ENCODE measurements around the gene DPY19L1.
"Not testable (repeated sequence)": the region's sequence is repeated elsewhere in the genome, so short reads cannot be mapped to it uniquely, and the experiment has no call there.

DPY19L1 gene

DNA sequence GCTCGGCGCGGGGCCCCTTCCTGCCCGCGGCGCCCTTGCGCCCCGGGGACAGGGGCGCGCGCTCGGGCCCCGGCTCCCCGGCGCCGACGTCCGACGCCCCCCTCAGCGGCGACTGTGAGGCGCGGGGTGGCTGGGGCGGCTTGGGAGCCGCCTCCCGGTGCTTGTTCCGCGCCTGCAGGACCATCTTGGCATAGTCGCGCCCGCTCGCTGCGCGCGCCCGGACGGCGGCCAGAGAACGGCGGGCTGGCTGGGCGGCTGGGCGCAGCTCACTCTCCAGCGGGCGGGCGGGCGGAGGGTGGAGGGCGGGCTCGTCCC is at the start of gene DPY19L1:
Gene DPY19L1, minus strand, starts transcription at position 275 of the 315 bp plus-strand sequence. Its CDS starts 91 bp downstream, at position 184.
- DNase-seq (ENCODE audit: low read depth), result no peak
- peak within 1 kb of the TSS; percentile 53 for H3K4me3 ChIP-seq (ENCODE audit: low read depth, low read length)
- TF ChIP-seq, protein P1, sequence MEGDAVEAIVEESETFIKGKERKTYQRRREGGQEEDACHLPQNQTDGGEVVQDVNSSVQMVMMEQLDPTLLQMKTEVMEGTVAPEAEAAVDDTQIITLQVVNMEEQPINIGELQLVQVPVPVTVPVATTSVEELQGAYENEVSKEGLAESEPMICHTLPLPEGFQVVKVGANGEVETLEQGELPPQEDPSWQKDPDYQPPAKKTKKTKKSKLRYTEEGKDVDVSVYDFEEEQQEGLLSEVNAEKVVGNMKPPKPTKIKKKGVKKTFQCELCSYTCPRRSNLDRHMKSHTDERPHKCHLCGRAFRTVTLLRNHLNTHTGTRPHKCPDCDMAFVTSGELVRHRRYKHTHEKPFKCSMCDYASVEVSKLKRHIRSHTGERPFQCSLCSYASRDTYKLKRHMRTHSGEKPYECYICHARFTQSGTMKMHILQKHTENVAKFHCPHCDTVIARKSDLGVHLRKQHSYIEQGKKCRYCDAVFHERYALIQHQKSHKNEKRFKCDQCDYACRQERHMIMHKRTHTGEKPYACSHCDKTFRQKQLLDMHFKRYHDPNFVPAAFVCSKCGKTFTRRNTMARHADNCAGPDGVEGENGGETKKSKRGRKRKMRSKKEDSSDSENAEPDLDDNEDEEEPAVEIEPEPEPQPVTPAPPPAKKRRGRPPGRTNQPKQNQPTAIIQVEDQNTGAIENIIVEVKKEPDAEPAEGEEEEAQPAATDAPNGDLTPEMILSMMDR (IDR thresholded peaks at IDR 0.05; ENCODE audit: control insufficient read depth, extremely low read depth, insufficient read depth), result no peak

DNA sequence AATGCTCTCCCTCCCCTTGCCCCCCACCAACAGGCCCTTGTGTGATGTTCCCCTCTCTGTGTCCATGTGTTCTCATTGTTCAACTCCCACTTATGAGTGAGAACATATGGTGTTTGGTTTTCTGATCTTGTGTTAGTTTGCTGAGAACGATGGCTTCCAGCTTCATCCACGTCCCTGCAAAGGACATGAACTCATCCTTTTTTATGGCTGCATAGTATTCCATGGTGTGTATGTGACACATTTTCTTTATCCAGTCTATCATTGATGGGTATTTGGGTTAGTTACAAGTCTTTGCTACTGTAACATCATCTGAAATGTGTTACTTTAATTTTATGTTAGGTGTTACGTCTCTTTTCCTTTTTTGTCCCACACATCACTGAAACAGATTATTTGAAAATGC is 42.2 kb upstream of the DPY19L1 start:
- not testable (repeated sequence) for H3K4me3 ChIP-seq (ENCODE audit: low read depth, low read length); DNase-seq (ENCODE audit: low read depth)

DNA sequence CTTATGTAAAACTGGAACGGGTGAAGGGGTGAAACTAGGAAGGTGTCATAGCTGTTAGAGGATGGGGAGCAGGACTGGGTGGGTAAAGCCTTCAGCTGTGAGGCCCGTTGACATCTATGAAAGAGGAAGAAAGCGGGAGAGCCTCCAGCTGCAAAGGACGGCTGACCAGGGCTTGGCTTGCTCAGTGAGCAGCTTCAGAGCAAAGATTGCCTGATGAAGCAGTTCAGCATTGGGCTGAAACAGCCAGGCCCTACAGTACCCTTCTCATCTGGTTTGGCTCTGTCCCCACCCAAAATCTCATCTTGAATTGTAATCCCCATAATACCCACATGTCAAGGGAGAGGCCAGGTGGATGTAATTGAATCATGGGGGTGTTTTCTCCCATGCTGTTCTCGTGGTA is 36.7 kb upstream of the DPY19L1 start:
- H3K4me3 ChIP-seq (ENCODE audit: low read depth, low read length); DNase-seq (ENCODE audit: low read depth): not testable (repeated sequence)

DNA sequence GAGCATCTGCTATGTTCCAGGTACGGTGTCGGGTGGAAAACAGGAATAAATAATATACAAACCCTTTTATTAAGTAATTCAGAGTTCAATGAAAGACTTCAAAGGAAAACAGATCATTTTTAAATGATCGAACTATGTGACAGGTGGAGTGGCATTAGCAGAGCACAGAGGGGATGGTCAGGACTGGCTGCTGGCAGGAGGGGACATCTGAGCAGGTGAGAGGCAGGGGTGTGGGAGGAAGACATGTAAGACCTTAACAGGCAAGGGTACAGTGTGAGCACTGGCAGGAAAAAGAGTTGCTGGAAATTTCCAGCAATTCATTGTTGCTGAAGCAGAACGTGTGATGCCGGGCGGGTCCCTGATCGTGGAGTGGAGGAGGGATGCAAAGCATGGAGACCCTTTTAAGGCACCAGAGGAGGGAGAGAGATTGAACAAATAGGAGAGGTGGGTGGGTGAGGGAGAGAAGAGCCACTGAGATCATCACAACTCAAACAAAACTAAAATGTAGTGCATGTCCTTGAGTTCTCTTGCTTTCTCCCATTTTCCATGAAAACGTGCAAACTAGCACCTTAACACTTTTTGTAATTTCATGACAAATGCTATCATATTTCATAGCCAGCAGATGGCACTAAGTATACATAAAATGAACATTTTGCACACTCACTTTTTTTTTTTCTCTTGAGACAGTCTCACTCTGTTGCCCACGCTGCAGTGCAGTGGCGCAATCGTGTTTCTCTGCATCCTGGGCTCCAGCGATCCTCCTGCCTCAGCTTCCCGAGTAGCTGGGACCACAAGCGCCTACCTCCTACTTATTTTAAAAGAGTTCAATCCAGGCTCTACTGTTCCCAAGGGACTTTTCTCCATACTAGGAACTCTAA is 35.9 kb upstream of the DPY19L1 start:
- not testable (repeated sequence) for DNase-seq (ENCODE audit: low read depth); H3K4me3 ChIP-seq (ENCODE audit: low read depth, low read length)

DNA sequence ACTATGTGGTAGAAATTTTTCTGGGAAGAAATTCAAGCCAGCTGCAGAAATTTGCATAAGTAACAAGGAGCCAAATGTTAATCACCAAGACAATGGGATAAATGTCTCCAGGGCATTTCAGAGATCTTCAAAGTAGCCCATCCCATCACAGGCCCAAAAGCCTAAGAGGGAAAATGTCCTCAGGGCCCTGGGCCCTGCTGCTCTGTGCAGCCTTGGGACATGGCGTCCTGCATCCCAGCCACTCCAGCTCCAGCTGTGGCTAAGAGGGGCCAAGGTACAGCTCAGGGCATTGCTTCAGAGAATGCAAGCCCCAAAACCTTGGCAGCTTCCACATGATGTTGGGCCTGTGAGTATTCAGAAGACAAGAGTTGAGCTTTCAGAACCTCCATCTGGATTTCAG is 31.8 kb upstream of the DPY19L1 start:
- not testable (repeated sequence) for DNase-seq (ENCODE audit: low read depth); H3K4me3 ChIP-seq (ENCODE audit: low read depth, low read length)

DNA sequence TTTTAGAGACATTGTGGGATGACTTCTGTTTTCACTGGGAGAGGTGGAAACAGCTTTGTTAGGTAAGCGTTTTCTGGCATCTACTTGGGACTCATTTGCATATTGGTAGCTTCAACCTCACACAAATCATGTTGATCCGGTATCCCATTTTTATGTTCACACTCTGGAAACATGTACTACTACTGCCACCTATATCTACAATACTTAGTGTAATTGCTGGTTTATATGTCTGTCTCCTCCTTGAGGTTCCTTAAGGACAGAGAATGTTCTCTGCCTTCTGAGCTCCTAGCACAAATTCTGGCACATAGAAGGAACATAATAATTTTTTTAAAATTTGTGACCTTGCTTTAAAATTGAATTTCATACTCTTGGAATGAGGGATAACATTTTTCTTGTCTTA is 28.1 kb upstream of the DPY19L1 start:
- not testable (repeated sequence) for H3K4me3 ChIP-seq (ENCODE audit: low read depth, low read length); DNase-seq (ENCODE audit: low read depth)

DNA sequence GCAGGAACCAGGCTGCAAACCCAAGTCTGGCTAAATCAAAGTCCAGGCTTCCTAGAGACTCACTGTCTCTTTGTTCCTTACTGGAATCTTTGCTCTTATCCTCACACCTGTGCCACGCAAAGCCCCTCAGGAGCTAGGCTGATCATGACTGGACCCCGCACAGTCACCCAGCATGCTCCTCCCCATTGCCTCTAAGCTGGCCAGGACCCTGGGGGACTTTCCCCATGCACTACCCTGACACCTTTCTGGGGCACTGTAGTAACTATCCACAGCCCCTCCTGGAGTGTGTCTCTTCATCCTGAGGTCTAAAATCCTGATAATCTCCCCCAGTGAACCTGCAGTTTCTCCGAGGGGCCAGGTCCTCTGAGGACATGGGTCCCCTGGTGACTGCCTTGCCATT is 21.3 kb upstream of the DPY19L1 start:
- DNase-seq (ENCODE audit: low read depth); H3K4me3 ChIP-seq (ENCODE audit: low read depth, low read length): not testable (repeated sequence)

DNA sequence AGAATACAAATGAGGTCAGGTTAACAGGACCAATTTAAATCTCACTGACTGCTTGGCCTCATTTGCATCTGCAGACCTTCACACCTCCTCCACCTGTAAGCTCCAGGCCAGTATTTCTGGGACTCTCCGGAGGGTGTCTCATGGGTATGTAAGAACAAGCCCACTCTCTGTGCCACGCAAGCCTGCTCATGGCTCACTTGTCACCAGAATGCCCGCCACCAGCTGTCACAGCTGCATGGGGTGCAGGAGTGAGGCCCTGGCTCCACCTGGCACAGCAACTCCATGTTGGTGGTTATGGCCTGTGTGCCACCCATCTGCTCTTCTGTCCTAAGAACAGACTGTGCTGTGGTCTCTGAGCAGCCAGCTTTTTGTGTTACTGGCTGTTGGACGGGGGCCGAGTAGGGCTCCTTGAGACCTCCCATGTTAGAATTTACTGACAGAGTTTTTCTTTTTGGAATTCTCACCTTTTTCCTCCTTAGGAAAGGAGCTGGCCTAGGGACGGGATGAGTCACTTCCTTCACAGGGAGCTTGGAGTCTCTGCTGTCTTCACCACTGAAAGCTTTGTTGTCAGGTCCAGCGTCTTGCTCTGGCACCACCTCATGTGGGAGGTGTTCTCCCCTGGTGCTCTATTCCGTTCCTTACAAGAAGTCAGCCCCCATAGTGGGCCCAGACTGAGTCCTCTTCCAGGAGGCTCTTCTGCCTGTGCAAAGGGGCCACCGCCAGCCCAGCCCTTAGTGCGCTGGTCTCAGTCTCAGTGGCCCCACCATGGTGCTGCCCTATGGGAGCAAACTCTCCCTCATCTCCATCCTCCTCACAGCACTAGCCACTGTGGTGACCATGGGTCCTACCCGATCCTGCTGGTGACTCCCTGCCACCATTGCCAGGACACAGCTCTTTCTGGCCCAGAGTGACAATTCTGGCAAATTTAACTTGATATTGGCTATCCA is 20.5 kb upstream of the DPY19L1 start:
- not testable (repeated sequence) for DNase-seq (ENCODE audit: low read depth); H3K4me3 ChIP-seq (ENCODE audit: low read depth, low read length)

DNA sequence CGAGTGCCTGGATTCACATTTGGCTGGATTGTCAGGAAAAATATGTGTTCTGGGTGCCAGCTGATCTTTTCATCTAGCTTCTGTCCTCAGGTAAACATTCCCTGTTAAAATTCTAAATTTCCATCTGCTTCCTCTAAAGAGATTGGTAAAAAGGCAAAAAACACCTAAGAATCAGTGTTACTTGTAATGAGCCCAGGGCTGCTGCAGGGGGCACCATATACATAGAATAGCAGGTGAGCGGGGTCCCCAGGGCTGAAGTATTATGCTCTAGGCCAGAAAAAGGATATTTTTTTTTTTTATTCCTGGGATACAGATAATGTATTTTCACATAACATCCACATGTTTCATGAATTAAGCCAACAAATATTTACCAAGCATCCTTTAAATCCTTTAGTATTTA is 18.4 kb upstream of the DPY19L1 start:
- H3K4me3 ChIP-seq (ENCODE audit: low read depth, low read length); DNase-seq (ENCODE audit: low read depth): not testable (repeated sequence)

DNA sequence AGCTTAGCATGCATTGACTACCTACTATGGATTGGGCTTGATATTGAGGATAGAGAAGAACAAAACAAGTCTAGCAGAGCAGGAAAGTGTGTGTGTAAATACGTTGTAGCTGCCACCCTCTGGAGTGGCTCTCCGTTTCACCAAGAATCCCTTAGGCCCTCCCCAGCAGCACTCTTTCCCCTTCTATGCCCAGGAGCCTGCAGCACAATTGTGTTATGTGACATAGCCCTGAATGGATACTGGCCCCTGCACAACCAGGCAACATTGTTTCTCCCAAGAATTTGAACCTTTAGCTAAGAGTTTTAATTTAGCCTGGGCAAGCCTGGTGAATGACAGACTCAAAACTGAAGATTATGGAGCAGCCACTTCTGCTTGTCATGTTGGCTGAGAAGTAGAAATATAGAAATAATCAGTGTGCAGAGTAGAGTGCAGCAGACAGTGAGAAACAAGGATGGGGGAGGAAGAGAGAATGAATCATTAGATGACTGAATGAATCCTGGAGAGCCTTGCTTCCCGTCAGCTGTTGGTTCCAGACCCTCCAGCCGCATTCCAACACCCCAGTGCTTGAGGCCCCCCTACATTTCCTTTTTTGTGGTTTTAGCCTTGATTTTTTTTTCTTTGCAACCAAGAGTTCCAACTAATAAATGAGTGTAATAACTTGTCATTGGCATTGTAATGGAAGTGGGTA is 16.3 kb upstream of the DPY19L1 start:
- not testable (repeated sequence) for H3K4me3 ChIP-seq (ENCODE audit: low read depth, low read length); DNase-seq (ENCODE audit: low read depth)

DNA sequence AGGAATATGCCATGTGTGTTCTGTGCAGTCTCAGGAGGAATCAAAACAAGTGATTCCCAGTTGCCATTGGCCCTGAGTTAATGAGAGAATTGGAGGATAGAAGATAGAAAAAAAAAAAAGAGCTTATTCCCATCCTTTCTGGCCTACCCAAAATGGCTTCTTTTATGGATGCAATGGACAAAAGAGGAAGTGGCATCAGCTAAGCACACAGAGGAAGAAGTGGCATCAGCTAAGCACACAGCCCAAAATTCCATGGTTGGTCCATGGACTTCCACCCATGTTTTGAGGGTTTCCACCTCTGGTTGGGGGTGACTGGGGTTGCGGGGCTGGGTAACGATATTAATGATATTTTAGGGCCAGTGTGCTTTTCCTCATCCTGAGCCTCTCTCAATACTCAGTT is 11.1 kb upstream of the DPY19L1 start:
- not testable (repeated sequence) for H3K4me3 ChIP-seq (ENCODE audit: low read depth, low read length); DNase-seq (ENCODE audit: low read depth)

DNA sequence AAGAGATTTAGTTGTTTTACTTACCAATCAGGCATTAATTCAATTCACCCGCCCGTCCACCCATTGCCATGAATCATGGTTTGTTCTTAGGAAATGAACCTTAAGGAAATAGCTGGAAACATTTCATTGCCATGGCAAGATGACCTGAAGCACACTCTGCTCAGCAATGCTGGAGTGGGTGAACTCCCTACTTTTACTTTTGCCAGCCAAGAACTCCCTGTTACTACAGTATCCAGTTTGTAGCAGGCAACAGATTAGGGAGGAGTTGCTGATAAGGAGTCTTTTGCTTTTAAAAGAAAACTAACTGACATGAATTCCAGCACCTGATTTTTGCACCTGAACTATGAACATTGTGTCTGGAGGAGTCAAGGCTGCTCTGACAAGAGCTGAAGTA is 10.6 kb upstream of the DPY19L1 start:
- not testable (repeated sequence) for H3K4me3 ChIP-seq (ENCODE audit: low read depth, low read length); DNase-seq (ENCODE audit: low read depth)

DNA sequence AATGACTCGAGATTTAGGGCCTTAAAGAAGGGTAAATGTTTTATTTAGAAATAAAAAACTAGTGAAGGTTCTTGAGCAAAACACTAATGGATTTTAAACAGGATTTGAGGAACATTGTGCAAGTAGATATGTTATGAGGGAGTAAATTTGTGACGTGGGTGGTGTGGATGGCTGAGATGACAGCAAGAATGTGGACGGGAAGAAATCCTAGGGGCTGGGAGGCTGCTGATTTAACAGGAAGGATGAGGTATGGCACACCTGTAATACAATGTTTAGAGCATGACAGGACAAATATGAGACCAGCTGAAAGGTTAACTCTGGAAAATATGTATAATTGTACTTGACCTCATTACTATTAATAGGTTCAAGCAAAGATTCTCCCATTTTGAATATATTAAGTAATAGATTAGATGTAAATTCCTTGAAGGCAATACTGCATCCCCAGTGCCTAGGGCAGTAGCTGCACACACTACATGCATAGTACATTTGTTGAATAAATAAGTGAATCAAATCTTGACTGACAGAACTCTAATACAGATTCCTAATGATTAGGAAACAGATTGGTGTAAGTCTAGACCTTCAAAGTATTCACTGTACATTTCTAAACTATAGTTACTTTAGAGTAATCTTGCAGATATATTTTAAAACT is 10.1 kb upstream of the DPY19L1 start:
- H3K4me3 ChIP-seq (ENCODE audit: low read depth, low read length); DNase-seq (ENCODE audit: low read depth): not testable (repeated sequence)

DNA sequence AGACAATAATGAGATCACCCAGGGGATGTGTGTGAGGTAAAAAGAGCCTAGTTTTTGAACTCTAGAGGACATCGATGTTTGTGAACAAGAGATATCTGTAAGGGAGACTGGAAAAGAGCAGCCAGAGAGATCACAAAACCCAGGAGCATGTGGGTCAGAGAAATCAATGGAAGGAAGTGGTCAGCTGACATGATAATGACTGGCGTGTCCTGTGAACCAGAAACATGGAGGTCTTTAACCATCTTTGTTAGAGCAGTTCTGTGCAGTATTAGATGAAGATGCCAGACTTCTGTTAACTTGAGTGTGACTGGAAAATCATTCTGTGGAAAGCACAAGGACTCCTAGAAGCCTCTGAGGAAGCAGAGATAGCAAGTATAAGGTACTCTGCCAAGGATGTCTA is 6.0 kb upstream of the DPY19L1 start:
- H3K4me3 ChIP-seq (ENCODE audit: low read depth, low read length); DNase-seq (ENCODE audit: low read depth): not testable (repeated sequence)

Data from LNCaP clone FGC (cell line).